Measurements from ENCODE around the gene TCF25. TPM values are rescaled to one million over a fixed set of nuclear protein-coding genes. Genes with fewer than 3 reads are reported as not detected.

TCF25 gene
- total RNA-seq, 1 experiment from 2014 or later, result 155 TPM

DNA sequence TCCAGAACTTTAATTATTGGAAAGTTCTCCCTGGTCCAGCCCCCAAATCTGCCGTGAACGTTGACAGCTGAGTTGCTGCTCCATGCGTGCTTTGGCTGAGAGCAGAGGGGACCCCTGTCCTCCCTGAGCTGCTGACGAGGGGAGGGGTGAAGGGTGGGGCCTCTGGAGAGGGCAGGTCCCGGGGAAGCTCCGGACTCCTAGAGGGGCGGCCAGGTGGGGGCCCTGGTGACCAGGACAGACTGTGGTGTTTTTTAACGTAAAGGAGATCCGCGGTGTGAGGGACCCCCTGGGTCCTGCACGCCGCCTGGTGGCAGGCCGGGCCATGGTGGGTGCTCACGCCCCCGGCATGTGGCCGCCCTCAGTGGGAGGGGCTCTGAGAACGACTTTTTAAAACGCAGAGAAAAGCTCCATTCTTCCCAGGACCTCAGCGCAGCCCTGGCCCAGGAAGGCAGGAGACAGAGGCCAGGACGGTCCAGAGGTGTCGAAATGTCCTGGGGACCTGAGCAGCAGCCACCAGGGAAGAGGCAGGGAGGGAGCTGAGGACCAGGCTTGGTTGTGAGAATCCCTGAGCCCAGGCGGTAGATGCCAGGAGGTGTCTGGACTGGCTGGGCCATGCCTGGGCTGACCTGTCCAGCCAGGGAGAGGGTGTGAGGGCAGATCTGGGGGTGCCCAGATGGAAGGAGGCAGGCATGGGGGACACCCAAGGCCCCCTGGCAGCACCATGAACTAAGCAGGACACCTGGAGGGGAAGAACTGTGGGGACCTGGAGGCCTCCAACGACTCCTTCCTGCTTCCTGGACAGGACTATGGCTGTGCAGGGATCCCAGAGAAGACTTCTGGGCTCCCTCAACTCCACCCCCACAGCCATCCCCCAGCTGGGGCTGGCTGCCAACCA lies 45.3 kb downstream of the TCF25 start, which contains the start of gene MC1R:
Gene MC1R (plus strand): TSS at position 410 of the 895 bp plus-strand sequence. CDS start 397 bp downstream, at position 807.
- POLR2A ChIA-PET, result interaction anchor here (1.1 to 1.3 kb wide), 3 partner anchors 9 to 54 kb away, joined by 3 to 6 read pairs (median 5); no protein-coding TSS in a partner anchor
- DNase-seq (ENCODE audit: low spot score) (peak; percentile 48), ATAC-seq (peak; percentile 14)
- Mint-ChIP-seq H3K4me3 (peak within 1 kb of the TSS; percentile 75), H3K36me3 (no peaks in the 10 kb centered on the region), H3K9me3 (no peaks in the 10 kb centered on the region), H3K4me1 (peaks cover 19% of the 10 kb centered on the region), H3K27ac (no peak within 1 kb of the TSS), H3K27me3 (ENCODE audit: low read depth) (peaks cover 33% of the 10 kb centered on the region)
- TF ChIP-seq ATF2 (CRISPR knock-in tag; IDR thresholded peaks at IDR 0.05; ENCODE audit: borderline replicate concordance, low read depth) (no peak), GABPB1 (CRISPR knock-in tag; IDR thresholded peaks at IDR 0.05) (peak; percentile 52; the same call in 1 of the 2 replicates), ZNF423 (CRISPR knock-in tag; IDR thresholded peaks at IDR 0.05) (peak; percentile 75)
- TF ChIP-seq, protein P1, sequence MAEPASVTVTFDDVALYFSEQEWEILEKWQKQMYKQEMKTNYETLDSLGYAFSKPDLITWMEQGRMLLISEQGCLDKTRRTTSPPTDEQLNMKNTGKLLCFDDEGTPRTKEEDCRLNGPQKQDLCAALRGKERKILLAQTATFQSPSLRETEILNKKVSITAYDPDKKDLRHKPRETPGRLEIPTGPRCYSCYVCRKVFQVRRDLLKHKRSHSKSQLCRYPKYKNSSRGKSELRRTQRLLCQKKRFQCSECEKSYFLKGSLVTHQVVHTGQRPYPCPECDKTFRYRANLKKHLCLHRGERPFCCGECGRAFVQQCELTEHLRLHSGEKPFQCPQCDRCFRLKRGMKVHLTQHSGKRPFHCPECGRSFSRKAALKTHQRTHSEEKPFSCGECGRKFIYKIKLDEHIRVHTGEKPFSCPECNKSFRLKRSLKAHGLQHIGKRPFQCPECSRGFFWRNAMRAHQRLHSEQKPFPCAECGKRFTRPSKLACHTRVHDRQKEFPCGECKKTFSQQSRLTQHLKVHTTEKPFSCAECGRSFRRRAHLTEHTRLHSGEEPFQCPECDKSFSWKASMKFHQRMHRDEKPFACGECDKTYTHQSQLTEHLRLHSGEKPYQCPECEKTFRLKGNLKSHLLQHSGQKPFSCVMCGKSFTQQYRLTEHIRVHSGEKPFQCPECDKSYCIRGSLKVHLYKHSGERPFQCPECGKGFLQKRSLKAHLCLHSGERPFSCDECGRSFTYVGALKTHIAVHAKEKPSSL (CRISPR knock-in tag; conservative IDR thresholded peaks at IDR 0.05), result no peak
- CTCF ChIA-PET, result interaction anchor here (0.8 to 2.1 kb wide), 10 partner anchors 9 to 218 kb away, joined by 3 to 29 read pairs (median 4); partner anchors contain the start of gene SPIRE2

DNA sequence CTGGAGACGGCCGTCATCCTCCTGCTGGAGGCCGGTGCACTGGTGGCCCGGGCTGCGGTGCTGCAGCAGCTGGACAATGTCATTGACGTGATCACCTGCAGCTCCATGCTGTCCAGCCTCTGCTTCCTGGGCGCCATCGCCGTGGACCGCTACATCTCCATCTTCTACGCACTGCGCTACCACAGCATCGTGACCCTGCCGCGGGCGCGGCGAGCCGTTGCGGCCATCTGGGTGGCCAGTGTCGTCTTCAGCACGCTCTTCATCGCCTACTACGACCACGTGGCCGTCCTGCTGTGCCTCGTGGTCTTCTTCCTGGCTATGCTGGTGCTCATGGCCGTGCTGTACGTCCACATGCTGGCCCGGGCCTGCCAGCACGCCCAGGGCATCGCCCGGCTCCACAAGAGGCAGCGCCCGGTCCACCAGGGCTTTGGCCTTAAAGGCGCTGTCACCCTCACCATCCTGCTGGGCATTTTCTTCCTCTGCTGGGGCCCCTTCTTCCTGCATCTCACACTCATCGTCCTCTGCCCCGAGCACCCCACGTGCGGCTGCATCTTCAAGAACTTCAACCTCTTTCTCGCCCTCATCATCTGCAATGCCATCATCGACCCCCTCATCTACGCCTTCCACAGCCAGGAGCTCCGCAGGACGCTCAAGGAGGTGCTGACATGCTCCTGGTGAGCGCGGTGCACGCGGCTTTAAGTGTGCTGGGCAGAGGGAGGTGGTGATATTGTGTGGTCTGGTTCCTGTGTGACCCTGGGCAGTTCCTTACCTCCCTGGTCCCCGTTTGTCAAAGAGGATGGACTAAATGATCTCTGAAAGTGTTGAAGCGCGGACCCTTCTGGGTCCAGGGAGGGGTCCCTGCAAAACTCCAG lies 46.4 kb downstream of the TCF25 start:
- POLR2A ChIA-PET, result no interaction called here
- ATAC-seq, result no peak

GRCh38 chr16:89920723-89921122 lies 47.3 kb downstream of the TCF25 start:
- H3K4me3 Mint-ChIP-seq, result no peak overlapping the region; the same call in 1 of the 2 replicates
- TF ChIP-seq ZNF263 (CRISPR knock-in tag; IDR thresholded peaks at IDR 0.05; ENCODE audit: low read depth), result no peak
- TF ChIP-seq, protein P2, sequence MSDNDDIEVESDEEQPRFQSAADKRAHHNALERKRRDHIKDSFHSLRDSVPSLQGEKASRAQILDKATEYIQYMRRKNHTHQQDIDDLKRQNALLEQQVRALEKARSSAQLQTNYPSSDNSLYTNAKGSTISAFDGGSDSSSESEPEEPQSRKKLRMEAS (CRISPR knock-in tag; IDR thresholded peaks at IDR 0.05), result no peak
- TF ChIP-seq FOXP4 (CRISPR knock-in tag; IDR thresholded peaks at IDR 0.05), result no peak
- TF ChIP-seq SMAD3 (CRISPR knock-in tag; IDR thresholded peaks at IDR 0.05; ENCODE audit: borderline replicate concordance), result no peak
- no peak for TF ChIP-seq ZNF423 (CRISPR knock-in tag; IDR thresholded peaks at IDR 0.05)
- TF ChIP-seq PRRX2 (CRISPR knock-in tag; IDR thresholded peaks at IDR 0.05), result no peak
- TF ChIP-seq SOX15 (CRISPR knock-in tag; IDR thresholded peaks at IDR 0.05), result no peak
- no peak for TF ChIP-seq TEAD4 (CRISPR knock-in tag; IDR thresholded peaks at IDR 0.05)
- no peak for TF ChIP-seq E2F1 (CRISPR knock-in tag; IDR thresholded peaks at IDR 0.05)
- TF ChIP-seq, protein P3, sequence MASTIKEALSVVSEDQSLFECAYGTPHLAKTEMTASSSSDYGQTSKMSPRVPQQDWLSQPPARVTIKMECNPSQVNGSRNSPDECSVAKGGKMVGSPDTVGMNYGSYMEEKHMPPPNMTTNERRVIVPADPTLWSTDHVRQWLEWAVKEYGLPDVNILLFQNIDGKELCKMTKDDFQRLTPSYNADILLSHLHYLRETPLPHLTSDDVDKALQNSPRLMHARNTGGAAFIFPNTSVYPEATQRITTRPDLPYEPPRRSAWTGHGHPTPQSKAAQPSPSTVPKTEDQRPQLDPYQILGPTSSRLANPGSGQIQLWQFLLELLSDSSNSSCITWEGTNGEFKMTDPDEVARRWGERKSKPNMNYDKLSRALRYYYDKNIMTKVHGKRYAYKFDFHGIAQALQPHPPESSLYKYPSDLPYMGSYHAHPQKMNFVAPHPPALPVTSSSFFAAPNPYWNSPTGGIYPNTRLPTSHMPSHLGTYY (CRISPR knock-in tag; IDR thresholded peaks at IDR 0.05), result no peak
- TF ChIP-seq OVOL2 (CRISPR knock-in tag; IDR thresholded peaks at IDR 0.05; ENCODE audit: borderline replicate concordance), result no peak
- ATAC-seq (no peak), DNase-seq (ENCODE audit: low spot score) (no peak)
- H3K27me3 Mint-ChIP-seq (ENCODE audit: low read depth), result peaks cover 36% of the 10 kb centered on the region
- POLR2A ChIA-PET, result no interaction called here
- H3K4me1 Mint-ChIP-seq, result peaks cover 19% of the 10 kb centered on the region
- no peak overlapping the region for H3K27ac Mint-ChIP-seq
- CTCF ChIA-PET, result interaction anchor here (5.7 kb wide), 1 partner anchor 11 kb away, joined by 70 read pairs; no protein-coding TSS in a partner anchor
- H3K36me3 Mint-ChIP-seq, result no peaks in the 10 kb centered on the region
- H3K9me3 Mint-ChIP-seq, result no peaks in the 10 kb centered on the region

More for the DNA sequence above, 46.4 kb downstream of the TCF25 start:
- TF ChIP-seq ETV6 (CRISPR knock-in tag; IDR thresholded peaks at IDR 0.05), result no peak
- TF ChIP-seq, protein P4, sequence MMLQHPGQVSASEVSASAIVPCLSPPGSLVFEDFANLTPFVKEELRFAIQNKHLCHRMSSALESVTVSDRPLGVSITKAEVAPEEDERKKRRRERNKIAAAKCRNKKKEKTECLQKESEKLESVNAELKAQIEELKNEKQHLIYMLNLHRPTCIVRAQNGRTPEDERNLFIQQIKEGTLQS (CRISPR knock-in tag; conservative IDR thresholded peaks at IDR 0.05), result 0 out of 2 replicates have a peak, but pooled peaks have one; percentile 13
- H3K9me3 Mint-ChIP-seq, result no peaks in the 10 kb centered on the region
- peaks cover 36% of the 10 kb centered on the region for H3K27me3 Mint-ChIP-seq (ENCODE audit: low read depth)
- CTCF ChIA-PET, result interaction anchor here (1.4 to 2.1 kb wide), 2 partner anchors 10 to 219 kb away, joined by 4 to 29 read pairs; no protein-coding TSS in a partner anchor
- no peak overlapping the region; the same call in 1 of the 2 replicates for H3K4me3 Mint-ChIP-seq
- peaks cover 19% of the 10 kb centered on the region for H3K4me1 Mint-ChIP-seq
- H3K27ac Mint-ChIP-seq, result no peak overlapping the region
- no peak for DNase-seq (ENCODE audit: low spot score)
- H3K36me3 Mint-ChIP-seq, result no peaks in the 10 kb centered on the region
